ENCODE data around the gene LAMA3. TPM values are rescaled to one million over a fixed set of nuclear protein-coding genes. Genes with fewer than 3 reads are reported as not detected.

The LAMA3 gene
- polyA plus RNA-seq, 1 donor from 2014 or later: 3.4 TPM

DNA sequence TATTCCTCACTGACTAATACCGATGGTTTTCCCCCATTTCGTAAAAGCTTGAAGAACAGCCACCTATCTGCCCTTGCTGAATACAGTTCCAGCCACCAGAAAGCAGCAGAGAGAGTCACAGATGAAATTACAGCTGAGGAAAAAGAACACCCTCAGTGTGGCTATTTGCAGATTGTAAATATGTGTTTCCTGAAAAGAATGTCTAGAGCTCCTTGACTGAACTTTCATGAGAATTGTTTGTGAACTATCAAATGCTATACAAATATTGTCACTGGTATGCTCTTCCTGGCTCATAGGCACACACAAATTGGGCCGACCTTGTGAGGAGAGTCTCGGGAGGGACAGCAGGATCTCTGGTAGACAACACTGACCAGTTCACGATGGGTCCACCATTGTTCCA lies 267.2 kb downstream of the LAMA3 start:
- no peak for TF ChIP-seq TAF1 (IDR thresholded peaks at IDR 0.05; ENCODE audit: low read depth)
- TF ChIP-seq, protein P1, sequence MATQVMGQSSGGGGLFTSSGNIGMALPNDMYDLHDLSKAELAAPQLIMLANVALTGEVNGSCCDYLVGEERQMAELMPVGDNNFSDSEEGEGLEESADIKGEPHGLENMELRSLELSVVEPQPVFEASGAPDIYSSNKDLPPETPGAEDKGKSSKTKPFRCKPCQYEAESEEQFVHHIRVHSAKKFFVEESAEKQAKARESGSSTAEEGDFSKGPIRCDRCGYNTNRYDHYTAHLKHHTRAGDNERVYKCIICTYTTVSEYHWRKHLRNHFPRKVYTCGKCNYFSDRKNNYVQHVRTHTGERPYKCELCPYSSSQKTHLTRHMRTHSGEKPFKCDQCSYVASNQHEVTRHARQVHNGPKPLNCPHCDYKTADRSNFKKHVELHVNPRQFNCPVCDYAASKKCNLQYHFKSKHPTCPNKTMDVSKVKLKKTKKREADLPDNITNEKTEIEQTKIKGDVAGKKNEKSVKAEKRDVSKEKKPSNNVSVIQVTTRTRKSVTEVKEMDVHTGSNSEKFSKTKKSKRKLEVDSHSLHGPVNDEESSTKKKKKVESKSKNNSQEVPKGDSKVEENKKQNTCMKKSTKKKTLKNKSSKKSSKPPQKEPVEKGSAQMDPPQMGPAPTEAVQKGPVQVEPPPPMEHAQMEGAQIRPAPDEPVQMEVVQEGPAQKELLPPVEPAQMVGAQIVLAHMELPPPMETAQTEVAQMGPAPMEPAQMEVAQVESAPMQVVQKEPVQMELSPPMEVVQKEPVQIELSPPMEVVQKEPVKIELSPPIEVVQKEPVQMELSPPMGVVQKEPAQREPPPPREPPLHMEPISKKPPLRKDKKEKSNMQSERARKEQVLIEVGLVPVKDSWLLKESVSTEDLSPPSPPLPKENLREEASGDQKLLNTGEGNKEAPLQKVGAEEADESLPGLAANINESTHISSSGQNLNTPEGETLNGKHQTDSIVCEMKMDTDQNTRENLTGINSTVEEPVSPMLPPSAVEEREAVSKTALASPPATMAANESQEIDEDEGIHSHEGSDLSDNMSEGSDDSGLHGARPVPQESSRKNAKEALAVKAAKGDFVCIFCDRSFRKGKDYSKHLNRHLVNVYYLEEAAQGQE (IDR thresholded peaks at IDR 0.05; ENCODE audit: borderline replicate concordance): no peak
- no peaks in the 10 kb centered on the region for H3K79me2 ChIP-seq (replicated peaks; ENCODE audit: insufficient read depth, low read length)
- no peaks in the 10 kb centered on the region for H4K20me1 ChIP-seq (ENCODE audit: insufficient read depth)
- no peak overlapping the region for H3K4me2 ChIP-seq (ENCODE audit: low read length)
- no peak overlapping the region for H3K9ac ChIP-seq (ENCODE audit: low read length)
- H3K9me3 ChIP-seq (ENCODE audit: low read length): no peaks in the 10 kb centered on the region
- H3K27me3 ChIP-seq (ENCODE audit: insufficient read depth, low read depth, low read length): no peaks in the 10 kb centered on the region
- no peaks in the 10 kb centered on the region for H3F3A ChIP-seq (ENCODE audit: insufficient read depth, low read length, poor library complexity, severe bottlenecking)
- no peak overlapping the region for H3K27ac ChIP-seq (ENCODE audit: low read length)
- H2AFZ ChIP-seq (ENCODE audit: low read depth, low read length): no peak overlapping the region
- H3K36me3 ChIP-seq (ENCODE audit: insufficient read depth, low read length): no peaks in the 10 kb centered on the region
- no peak overlapping the region for H3K4me3 ChIP-seq (ENCODE audit: low read length)
- no peaks in the 10 kb centered on the region for H3K9me2 ChIP-seq (ENCODE audit: insufficient read depth, low read length)

DNA sequence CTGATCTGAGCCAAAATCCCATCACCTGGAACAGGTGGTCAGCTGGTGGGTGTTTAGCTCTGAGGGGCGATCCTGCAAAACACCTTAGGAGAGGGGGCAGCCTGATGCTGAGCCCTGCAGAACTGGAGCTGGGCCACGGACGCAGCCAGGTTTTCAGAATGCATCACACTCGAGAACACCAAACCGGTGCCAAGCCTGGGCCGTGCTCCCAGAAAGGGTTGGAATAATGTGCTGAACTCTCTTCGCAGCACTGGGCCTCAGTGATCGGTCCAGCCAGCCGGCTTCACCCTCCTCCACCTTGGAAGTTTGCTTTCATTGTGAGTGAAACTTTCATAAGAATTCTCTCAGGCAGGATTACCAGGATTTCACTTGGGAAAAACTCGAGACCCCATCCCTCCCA lies 268.8 kb downstream of the LAMA3 start:
- Histone ChIP-seq H2AFZ (ENCODE audit: low read depth, low read length) (no peak overlapping the region), H3K9ac (ENCODE audit: low read length) (no peak overlapping the region), H3K4me3 (ENCODE audit: low read length) (no peak overlapping the region), H4K20me1 (ENCODE audit: insufficient read depth) (no peaks in the 10 kb centered on the region), H3K79me2 (replicated peaks; ENCODE audit: insufficient read depth, low read length) (no peaks in the 10 kb centered on the region), H3K36me3 (ENCODE audit: insufficient read depth, low read length) (no peaks in the 10 kb centered on the region), H3K9me2 (ENCODE audit: insufficient read depth, low read length) (no peaks in the 10 kb centered on the region), H3F3A (ENCODE audit: insufficient read depth, low read length, poor library complexity, severe bottlenecking) (no peaks in the 10 kb centered on the region), H3K27ac (ENCODE audit: low read length) (no peak overlapping the region), H3K9me3 (ENCODE audit: low read length) (no peaks in the 10 kb centered on the region), H3K27me3 (ENCODE audit: insufficient read depth, low read depth, low read length) (no peaks in the 10 kb centered on the region), H3K4me2 (ENCODE audit: low read length) (no peak overlapping the region)
- TF ChIP-seq, protein P2, sequence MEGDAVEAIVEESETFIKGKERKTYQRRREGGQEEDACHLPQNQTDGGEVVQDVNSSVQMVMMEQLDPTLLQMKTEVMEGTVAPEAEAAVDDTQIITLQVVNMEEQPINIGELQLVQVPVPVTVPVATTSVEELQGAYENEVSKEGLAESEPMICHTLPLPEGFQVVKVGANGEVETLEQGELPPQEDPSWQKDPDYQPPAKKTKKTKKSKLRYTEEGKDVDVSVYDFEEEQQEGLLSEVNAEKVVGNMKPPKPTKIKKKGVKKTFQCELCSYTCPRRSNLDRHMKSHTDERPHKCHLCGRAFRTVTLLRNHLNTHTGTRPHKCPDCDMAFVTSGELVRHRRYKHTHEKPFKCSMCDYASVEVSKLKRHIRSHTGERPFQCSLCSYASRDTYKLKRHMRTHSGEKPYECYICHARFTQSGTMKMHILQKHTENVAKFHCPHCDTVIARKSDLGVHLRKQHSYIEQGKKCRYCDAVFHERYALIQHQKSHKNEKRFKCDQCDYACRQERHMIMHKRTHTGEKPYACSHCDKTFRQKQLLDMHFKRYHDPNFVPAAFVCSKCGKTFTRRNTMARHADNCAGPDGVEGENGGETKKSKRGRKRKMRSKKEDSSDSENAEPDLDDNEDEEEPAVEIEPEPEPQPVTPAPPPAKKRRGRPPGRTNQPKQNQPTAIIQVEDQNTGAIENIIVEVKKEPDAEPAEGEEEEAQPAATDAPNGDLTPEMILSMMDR (IDR thresholded peaks at IDR 0.05; ENCODE audit: poor library complexity, severe bottlenecking): no peak
- TF ChIP-seq MXI1 (conservative IDR thresholded peaks at IDR 0.05; ENCODE audit: poor library complexity, severe bottlenecking): no peak
- TF ChIP-seq, protein P1 (IDR thresholded peaks at IDR 0.05; ENCODE audit: borderline replicate concordance): no peak
- TF ChIP-seq TAF1 (IDR thresholded peaks at IDR 0.05; ENCODE audit: low read depth): no peak
- no peak for TF ChIP-seq SMC3 (conservative IDR thresholded peaks at IDR 0.05; ENCODE audit: poor library complexity)
- TF ChIP-seq EZH2 (IDR thresholded peaks at IDR 0.05; ENCODE audit: borderline replicate concordance, insufficient read depth, low read length, poor library complexity, severe bottlenecking): no peak
- no peak for TF ChIP-seq EP300 (conservative IDR thresholded peaks at IDR 0.05; ENCODE audit: poor library complexity, severe bottlenecking)
- TF ChIP-seq RAD21 (conservative IDR thresholded peaks at IDR 0.05): no peak
- TF ChIP-seq POLR2AphosphoS5 (IDR thresholded peaks at IDR 0.05): no peak
